Panc1 (cell line): ENCODE data around the gene SLC38A1. TPM values are rescaled to one million over a fixed set of nuclear protein-coding genes. Genes with fewer than 3 reads are reported as not detected.

Source experiments
- ATAC-seq: fragments of 200-7000 bp; cut with Tn5 transposase; 2 replicates; pipeline ENCODE4 v1.9.1; 2020; ENCODE audit warnings: mild to moderate bottlenecking, moderate library complexity
- BruUV-seq: library from RNA; stranded (reverse); fragments of 400-500 nt; replicated peaks from 2 replicates; lab custom pipeline; 2021; lab: Mats Ljungman, UMichigan
- CTCF ChIA-PET: fragments of 300-600 bp; sonication (Branson Sonifier 250); formaldehyde crosslinking; loops from one replicate; lab custom pipeline; 2022; ENCODE audit warnings: antibody characterized with exemption; lab: Charles Lee
- POLR2A ChIA-PET: fragments of 300-600 bp; sonication (Branson Sonifier 250); formaldehyde crosslinking; loops from one replicate; lab custom pipeline; 2022; ENCODE audit warnings: antibody characterized with exemption; lab: Charles Lee
- DNase-seq: peaks from one replicate; pipeline ENCODE4 v3.0.0-alpha.2; 2010; ENCODE audit warnings: low read depth, low spot score
- H3K27ac ChIP-seq: 2 replicates; pipeline ENCODE4 v1.5.1; 2011; ENCODE audit warnings: mild to moderate bottlenecking, low read length, inconsistent platforms
- H3K27me3 ChIP-seq: fragments of 200-500 bp; sonication (Bioruptor generic); 2 replicates; pipeline ENCODE4 v1.6.0; 2014; ENCODE audit warnings: low read length, inconsistent platforms; ENCODE audit not compliant: control insufficient read depth, insufficient read depth
- H3K36me3 ChIP-seq: fragments of 200-500 bp; sonication (Bioruptor generic); 2 replicates; pipeline ENCODE4 v1.5.1; 2014; ENCODE audit warnings: inconsistent platforms, mild to moderate bottlenecking, low read length, moderate library complexity; ENCODE audit not compliant: control insufficient read depth, insufficient read depth
- H3K4me1 ChIP-seq: 2 replicates; pipeline ENCODE4 v1.5.1; 2011; ENCODE audit warnings: inconsistent platforms, mild to moderate bottlenecking, low read length, moderate library complexity; ENCODE audit not compliant: control insufficient read depth, insufficient read depth
- H3K4me3 ChIP-seq, 2 experiments: 2 replicates each; pipeline ENCODE4 v1.5.1; 2011 to 2012; ENCODE audit warnings: low read depth in 2 of 2, low read length in 2 of 2, mild to moderate bottlenecking in 2 of 2, inconsistent platforms in 1 of 2, moderate library complexity in 1 of 2
- H3K9me3 ChIP-seq: fragments of 200-500 bp; sonication (Bioruptor generic); 2 replicates; pipeline ENCODE4 v1.5.1; 2014; ENCODE audit warnings: low read depth, mild to moderate bottlenecking, inconsistent platforms, low read length, moderate library complexity; ENCODE audit not compliant: control insufficient read depth, insufficient read depth
- POLR2AphosphoS5 ChIP-seq: IDR thresholded peaks from 2 replicates; pipeline ENCODE4 v1.6.1; 2012; ENCODE audit warnings: mild to moderate bottlenecking, low read depth, low read length, moderate library complexity
- SIN3A ChIP-seq: IDR thresholded peaks from 2 replicates; pipeline ENCODE4 v1.6.1; 2012; ENCODE audit warnings: low read depth, mild to moderate bottlenecking, low read length, moderate library complexity, borderline replicate concordance; ENCODE audit not compliant: insufficient read depth
- TCF7L2 ChIP-seq: IDR thresholded peaks from 2 replicates; pipeline ENCODE4 v1.6.1; 2011; ENCODE audit warnings: mild to moderate bottlenecking, low read depth, low read length, inconsistent platforms
- in situ Hi-C: cut with HindIII; loops from 2 replicates; pipeline ENCODE4 v1.10.0; 2016; ENCODE audit warnings: low sequenced_read_pairs, low pct_unique_long_range_greater_than_20kb
- intact Hi-C: fragments of 100-400 bp; cut with micrococcal nuclease; formaldehyde crosslinking; loops from one replicate; pipeline ENCODE4 v1.10.0; 2022; ENCODE audit not compliant: unreplicated experiment
- total RNA-seq: library from RNA; stranded (reverse); gene quantifications from one replicate; pipeline ENCODE4 v1.2.1, GENCODE V29; 2021; ENCODE audit not compliant: unreplicated experiment
- TF ChIP-seq, protein P1 (sequence below): fragments of 450-650 bp; IDR thresholded peaks from 2 replicates; pipeline ENCODE4 v1.5.1; 2017; ENCODE audit warnings: mild to moderate bottlenecking
- TF ChIP-seq, protein P2 (sequence below), 2 experiments: IDR thresholded peaks; 2 replicates each; pipeline ENCODE4 v1.6.1; 2011 to 2012; ENCODE audit warnings: low read depth in 2 of 2, control low read depth in 1 of 2, low read length in 1 of 2, mild to moderate bottlenecking in 1 of 2, moderate library complexity in 1 of 2; ENCODE audit not compliant: insufficient read depth in 1 of 2

SLC38A1 gene
- total RNA-seq, 1 experiment from 2014 or later: 127 TPM

- Histone ChIP-seq H3K27ac (peak overlapping the region; percentile 99), H3K4me1 (peaks cover 56% of the 10 kb centered on the region), H3K4me3 (peak overlapping the region; percentile 97 to 98), H3K36me3 (peaks cover 7% of the 10 kb centered on the region; the same call in 1 of the 2 replicates), H3K9me3 (no peaks in the 10 kb centered on the region), H3K27me3 (no peaks in the 10 kb centered on the region)
- in situ Hi-C loops: no loop called here
- TF ChIP-seq SIN3A (no peak), TCF7L2 (no peak), POLR2AphosphoS5 (no peak)
- TF ChIP-seq, protein P1, sequence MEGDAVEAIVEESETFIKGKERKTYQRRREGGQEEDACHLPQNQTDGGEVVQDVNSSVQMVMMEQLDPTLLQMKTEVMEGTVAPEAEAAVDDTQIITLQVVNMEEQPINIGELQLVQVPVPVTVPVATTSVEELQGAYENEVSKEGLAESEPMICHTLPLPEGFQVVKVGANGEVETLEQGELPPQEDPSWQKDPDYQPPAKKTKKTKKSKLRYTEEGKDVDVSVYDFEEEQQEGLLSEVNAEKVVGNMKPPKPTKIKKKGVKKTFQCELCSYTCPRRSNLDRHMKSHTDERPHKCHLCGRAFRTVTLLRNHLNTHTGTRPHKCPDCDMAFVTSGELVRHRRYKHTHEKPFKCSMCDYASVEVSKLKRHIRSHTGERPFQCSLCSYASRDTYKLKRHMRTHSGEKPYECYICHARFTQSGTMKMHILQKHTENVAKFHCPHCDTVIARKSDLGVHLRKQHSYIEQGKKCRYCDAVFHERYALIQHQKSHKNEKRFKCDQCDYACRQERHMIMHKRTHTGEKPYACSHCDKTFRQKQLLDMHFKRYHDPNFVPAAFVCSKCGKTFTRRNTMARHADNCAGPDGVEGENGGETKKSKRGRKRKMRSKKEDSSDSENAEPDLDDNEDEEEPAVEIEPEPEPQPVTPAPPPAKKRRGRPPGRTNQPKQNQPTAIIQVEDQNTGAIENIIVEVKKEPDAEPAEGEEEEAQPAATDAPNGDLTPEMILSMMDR: no peak
- TF ChIP-seq, protein P2, sequence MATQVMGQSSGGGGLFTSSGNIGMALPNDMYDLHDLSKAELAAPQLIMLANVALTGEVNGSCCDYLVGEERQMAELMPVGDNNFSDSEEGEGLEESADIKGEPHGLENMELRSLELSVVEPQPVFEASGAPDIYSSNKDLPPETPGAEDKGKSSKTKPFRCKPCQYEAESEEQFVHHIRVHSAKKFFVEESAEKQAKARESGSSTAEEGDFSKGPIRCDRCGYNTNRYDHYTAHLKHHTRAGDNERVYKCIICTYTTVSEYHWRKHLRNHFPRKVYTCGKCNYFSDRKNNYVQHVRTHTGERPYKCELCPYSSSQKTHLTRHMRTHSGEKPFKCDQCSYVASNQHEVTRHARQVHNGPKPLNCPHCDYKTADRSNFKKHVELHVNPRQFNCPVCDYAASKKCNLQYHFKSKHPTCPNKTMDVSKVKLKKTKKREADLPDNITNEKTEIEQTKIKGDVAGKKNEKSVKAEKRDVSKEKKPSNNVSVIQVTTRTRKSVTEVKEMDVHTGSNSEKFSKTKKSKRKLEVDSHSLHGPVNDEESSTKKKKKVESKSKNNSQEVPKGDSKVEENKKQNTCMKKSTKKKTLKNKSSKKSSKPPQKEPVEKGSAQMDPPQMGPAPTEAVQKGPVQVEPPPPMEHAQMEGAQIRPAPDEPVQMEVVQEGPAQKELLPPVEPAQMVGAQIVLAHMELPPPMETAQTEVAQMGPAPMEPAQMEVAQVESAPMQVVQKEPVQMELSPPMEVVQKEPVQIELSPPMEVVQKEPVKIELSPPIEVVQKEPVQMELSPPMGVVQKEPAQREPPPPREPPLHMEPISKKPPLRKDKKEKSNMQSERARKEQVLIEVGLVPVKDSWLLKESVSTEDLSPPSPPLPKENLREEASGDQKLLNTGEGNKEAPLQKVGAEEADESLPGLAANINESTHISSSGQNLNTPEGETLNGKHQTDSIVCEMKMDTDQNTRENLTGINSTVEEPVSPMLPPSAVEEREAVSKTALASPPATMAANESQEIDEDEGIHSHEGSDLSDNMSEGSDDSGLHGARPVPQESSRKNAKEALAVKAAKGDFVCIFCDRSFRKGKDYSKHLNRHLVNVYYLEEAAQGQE (IDR thresholded peaks at IDR 0.05; ENCODE audit: insufficient read depth in 1 of 2, low read depth in 2 of 2, low read length in 1 of 2): no peak
- intact Hi-C loops: loop anchor here (10.0 kb wide), 1 partner anchor 98 kb away; no protein-coding TSS in a partner anchor
- ATAC-seq (no peak), DNase-seq (no peak)
- CTCF ChIA-PET: no interaction called here
- BruUV-seq: TSS peak; percentile 60
- POLR2A ChIA-PET: no interaction called here
These were observed 2.5 kb downstream of the SLC38A1 start for GRCh38 chr12:46266382-46266791.

DNA sequence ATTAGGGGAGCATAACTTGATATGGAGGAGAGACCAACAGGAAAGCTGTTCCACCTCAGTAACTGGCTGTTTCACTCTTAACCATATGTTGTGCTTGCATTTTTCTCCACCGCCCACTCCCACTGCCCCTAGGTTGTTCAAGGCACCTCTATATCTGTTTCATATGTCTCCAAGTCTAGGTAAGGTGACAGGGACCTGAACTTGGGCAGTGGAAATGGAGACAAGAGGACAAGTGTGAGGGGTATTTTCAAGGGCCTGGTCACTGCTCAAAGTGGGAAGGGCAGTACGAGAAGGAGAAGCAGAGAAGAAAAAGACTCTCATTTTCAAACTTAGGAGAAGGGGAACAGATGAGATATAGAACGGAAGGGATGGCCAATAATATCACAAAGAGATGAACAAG, 3.1 kb downstream of the SLC38A1 start:
- no peaks in the 10 kb centered on the region for H3K27me3 ChIP-seq
- no TSS peak for BruUV-seq
- in situ Hi-C loops: no loop called here
- TF ChIP-seq, protein P1: no peak
- no peak for TF ChIP-seq TCF7L2
- no peak for TF ChIP-seq POLR2AphosphoS5
- no peak for TF ChIP-seq SIN3A
- TF ChIP-seq, protein P2 (IDR thresholded peaks at IDR 0.05; ENCODE audit: insufficient read depth in 1 of 2, low read depth in 2 of 2, low read length in 1 of 2): no peak
- H3K4me1 ChIP-seq: peaks cover 61% of the 10 kb centered on the region
- DNase-seq: no peak
- H3K4me3 ChIP-seq: peak overlapping the region; percentile 97 to 98
- peaks cover 7% of the 10 kb centered on the region; the same call in 1 of the 2 replicates for H3K36me3 ChIP-seq
- ChIA-PET CTCF (no interaction called here), POLR2A (no interaction called here)
- intact Hi-C loops: loop anchor here (10.0 kb wide), 1 partner anchor 99 kb away; no protein-coding TSS in a partner anchor
- H3K9me3 ChIP-seq: no peaks in the 10 kb centered on the region
- ATAC-seq: no peak
- peak overlapping the region; percentile 99 for H3K27ac ChIP-seq
